GM19455 (cell line): ENCODE measurements around the gene MRPL38.

ENCODE experiments used
- ATAC-seq: cut with Tn5 transposase; IDR thresholded peaks from one replicate; pipeline ENCODE4 v1.9.1; 2021; ENCODE audit not compliant: unreplicated experiment

Gene MRPL38

GRCh38 chr17:75920045-75920560, 15.4 kb upstream of the MRPL38 start:
- no peak for ATAC-seq

- ATAC-seq: no peak
These were observed 14.9 kb upstream of the MRPL38 start for GRCh38 chr17:75919611-75920010.

- ATAC-seq: no peak
These were observed 13.3 kb upstream of the MRPL38 start for GRCh38 chr17:75917917-75918445.

- no peak for ATAC-seq
These were observed 12.6 kb upstream of the MRPL38 start for GRCh38 chr17:75917141-75917916.

GRCh38 chr17:75915268-75915667, 10.6 kb upstream of the MRPL38 start:
- no peak for ATAC-seq

DNA sequence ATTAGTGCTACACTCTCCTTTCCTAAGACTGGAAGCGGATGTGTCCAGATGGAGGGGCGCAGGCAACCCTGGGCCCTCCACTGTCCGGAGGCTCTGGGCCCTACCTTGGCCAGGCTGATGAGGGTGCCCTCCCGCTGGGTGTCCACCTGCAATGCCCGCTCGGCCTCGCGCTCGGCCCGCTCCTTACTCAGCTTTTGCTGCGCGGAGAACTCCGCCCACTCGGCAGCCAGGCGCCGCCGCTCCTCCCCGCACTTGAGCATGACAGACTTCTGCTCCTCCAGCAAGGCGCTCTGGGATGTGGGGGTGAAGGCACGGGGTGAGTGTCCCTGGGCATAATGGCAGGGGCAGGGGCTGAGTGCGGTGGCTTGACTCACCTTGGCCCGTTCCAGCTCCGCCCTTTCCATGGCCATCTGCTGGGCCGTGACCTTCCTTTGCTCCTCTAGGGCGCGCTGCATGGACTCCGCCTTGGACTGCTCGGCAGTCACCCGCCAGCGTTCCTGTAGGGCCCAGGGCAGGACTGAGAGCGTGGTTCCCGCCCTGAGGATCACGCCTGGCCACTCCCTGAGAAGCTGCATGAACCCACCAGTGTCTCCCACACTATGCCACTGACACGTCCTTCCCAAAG, 10.1 kb upstream of the MRPL38 start:
- ATAC-seq: no peak

DNA sequence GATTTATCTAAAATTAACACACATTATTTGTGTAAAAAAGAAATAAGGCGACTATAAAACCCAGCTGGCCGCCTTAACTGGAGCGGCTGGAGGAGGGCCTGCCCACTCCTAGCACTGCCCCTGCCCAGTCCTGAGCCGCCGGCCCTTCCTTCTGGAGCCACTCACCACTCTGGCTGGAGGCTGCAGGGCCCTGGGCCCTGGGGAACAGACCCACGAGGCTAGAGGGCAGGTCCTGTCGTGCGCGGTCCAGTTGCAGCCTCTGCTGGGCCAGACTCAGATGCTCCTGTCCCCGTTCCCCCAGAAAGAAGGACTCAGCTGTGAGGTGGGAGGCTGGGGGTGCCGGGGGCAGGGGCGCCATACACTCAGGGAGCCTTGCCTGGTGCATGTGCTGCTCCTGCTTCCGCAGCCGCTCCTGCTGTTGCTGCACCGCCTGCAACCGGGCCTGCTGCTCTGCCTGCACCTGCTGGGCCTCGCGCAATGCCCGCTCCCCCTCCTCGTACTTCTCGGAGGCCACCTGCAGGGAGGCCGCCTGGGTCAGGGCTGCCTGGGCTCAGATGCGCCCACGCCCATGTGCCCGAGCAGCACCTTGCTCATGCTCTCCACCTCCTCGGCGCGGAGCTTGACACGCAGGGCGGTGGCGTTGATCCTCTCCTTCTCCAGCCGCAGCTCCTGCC, 9.0 kb upstream of the MRPL38 start:
- ATAC-seq: no peak

- no peak for ATAC-seq
These were observed 6.0 kb upstream of the MRPL38 start for GRCh38 chr17:75910699-75911098.

- no peak for ATAC-seq
These were observed 5.2 kb upstream of the MRPL38 start for GRCh38 chr17:75909812-75910274.

DNA sequence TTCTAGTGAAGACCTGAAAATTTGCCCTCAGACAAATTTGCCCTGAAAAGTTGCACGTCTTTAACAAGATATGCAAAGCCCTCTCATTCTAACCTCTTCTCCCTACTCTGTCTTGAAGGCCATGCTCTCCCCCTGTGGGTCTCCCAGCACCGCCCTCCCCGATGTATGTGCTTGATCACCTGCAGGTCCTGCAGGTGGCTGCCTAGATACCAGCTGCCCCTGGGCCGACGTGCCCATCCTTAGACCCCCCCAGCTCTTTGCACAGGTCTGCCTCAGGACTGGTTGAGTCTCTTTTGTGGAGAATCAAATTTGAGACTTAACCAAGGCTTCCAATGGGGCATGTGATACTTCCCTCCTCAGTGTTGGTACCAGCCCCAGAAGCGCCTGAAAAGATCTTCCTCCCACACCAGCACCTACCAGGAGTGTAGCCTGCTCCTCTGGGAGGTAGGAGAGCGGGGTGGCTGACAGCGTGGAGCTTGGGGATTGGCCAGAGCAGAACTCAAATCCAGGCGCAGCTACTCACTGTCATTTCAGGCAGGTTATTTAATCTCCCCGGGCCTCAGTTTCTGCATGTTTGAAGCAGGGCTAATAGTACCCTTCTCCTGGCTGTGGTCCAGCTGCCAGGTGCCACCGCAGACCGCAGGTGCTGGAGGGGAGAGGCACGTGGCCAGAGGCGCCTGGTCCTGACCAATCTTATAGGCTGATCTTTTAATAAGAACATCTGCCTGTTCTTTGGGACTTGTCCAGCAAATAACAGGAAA, 4.5 kb upstream of the MRPL38 start:
- ATAC-seq: no peak

- ATAC-seq: no peak
These were observed 3.5 kb upstream of the MRPL38 start for GRCh38 chr17:75908201-75908600.

DNA sequence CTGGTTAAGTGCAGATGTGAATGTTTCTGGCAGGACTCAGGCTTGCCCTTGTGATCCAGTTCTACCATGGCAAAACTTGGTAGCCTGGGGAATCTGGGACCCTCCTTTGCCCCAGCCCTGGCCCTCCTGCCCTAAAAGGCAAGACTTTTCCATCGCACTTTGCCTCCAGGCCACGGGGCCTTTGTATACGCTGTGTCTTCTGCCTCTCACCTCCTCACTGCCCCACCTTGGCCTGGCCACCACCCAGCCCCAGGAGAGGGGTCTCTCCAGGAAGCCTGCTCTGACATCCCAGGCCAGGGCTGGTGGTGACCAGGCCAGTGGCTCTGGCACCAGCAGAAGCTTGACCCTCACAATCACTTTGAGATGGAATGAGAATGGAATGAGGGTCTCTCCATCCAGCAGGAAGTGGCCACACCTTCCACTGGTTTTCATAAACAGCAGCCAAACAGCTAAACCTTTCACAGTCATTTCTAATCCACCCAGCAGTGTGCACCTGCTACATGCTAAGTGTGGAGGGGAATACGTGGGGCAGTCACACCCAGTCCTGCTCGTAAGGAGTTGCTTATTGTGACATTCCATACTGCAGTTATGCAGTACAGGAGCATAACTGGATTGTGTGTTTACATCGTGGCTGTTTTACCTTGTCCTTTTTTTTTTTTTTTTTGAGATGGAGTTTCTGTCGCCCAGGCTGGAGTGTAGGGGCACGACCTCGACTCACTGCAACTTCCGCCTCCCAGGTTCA, 1.6 kb upstream of the MRPL38 start:
- no peak for ATAC-seq

DNA sequence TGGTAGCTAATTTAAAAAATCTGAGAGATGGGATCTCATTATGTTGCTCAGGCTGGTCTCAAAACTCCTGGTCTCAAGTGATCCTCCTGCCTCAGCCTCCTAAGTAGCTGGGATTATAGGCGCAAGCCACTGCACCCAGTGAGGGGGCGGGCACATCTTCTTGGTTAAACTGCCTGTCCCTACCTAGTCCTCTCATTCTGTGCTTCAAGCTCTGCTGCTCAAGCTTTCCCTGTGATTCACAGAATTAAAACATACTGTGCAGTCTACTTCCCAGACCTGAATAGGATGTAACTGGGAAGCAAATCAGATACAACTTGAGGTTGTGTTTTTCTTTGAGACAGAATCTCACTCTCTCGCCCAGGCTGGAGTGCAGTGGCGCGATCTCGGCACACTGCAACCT, 2.3 kb downstream of the MRPL38 start:
- ATAC-seq: no peak

DNA sequence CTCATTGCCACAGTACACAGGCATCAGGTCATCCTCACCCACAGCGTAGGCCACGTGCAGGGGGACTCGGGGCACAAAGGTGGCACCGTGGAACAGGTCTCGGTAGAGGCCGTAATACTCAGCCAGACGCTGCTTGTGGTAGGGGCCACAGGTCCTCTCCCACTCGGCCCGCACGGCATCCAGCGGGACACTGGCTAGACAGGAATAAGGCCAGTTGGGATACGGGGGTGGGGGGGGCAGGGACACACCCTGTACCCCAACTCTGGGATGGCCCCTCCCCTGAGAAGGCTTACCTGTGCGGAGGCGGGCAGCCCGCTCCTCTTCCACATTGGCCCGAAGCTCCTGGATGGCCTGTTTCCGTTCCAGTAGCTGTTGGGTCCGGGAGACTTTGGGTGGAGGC, 3.0 kb downstream of the MRPL38 start:
- no peak for ATAC-seq

DNA sequence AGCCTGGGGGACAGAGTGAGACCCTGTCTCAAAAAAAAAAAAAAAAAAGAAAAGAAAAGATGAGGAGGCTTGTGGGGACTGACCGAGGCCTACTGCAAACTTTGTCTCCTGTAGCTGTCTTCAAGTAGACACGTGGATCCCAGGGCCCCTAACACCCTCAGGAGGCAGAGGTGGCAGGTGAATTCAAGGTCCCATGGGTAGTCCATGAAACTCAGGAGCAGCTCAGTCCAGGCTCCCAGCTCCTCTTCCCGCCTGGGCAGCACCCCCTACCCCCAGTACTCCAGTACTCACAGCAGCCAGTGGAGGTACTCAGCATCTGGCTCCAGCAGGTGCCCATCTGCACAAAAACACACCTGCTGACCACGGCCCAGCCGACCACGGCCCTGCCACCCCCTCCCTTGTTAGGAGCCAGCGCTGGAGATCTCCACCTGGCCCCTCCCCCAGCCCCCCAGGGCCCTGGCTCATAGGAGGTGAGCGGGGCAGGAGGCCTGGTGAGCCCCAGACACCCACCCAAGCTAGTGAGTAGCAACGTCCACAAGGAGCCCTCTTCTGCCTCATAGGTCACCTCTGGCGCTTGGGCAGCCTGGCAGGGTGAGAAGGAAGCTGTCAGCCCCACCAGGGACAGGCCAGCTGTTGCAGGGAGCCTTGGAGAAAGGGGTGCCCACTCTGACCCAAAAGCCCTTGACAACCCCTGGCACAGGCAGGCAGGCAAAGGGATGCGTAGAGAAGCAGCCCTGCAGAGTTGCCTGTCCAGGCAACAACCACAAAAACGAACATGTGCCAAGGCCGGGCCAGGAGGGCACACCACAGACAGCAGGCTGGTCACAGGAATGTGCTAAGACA, 3.8 kb downstream of the MRPL38 start:
- no peak for ATAC-seq

GRCh38 chr17:75899767-75900468, 4.8 kb downstream of the MRPL38 start:
- ATAC-seq: no peak

GRCh38 chr17:75899353-75899752, 5.3 kb downstream of the MRPL38 start:
- ATAC-seq: no peak

DNA sequence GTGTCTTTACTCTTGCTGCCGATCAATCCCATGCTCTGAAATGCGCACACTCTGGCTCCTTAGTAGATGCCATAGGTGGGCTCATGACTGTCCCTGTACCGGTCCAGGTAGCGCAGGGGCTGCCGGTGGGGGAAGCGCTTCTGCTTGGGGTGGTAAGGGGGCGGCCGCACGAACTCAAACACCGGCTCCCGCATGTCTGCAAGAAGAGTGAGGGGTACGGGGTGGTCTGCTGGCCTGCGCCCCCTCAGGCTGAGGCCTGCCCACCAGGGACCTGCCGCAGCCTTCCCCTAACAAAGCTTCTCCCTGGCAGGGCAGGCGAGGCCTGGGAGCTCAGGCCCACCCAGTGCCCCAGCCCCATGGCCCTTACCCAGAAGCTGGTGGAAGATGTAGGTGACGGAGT, 5.9 kb downstream of the MRPL38 start:
- ATAC-seq: no peak

GRCh38 chr17:75898065-75898464, 6.6 kb downstream of the MRPL38 start:
- no peak for ATAC-seq
